Stimulated activated CD8-positive, alpha-beta memory T cell treated with anti-CD3 and anti-CD28 coated beads, Interleukin-12 subunit alpha, Interleukin-12 subunit beta, amount 100 ng/mL, for 24 hours (primary cell): ENCODE results near the gene MMP17.

Experiments used
- DNase-seq: peaks from one replicate; pipeline ENCODE4 v3.0.0-alpha.2; 2020; ENCODE audit errors: extremely low read depth

MMP17 gene

DNA sequence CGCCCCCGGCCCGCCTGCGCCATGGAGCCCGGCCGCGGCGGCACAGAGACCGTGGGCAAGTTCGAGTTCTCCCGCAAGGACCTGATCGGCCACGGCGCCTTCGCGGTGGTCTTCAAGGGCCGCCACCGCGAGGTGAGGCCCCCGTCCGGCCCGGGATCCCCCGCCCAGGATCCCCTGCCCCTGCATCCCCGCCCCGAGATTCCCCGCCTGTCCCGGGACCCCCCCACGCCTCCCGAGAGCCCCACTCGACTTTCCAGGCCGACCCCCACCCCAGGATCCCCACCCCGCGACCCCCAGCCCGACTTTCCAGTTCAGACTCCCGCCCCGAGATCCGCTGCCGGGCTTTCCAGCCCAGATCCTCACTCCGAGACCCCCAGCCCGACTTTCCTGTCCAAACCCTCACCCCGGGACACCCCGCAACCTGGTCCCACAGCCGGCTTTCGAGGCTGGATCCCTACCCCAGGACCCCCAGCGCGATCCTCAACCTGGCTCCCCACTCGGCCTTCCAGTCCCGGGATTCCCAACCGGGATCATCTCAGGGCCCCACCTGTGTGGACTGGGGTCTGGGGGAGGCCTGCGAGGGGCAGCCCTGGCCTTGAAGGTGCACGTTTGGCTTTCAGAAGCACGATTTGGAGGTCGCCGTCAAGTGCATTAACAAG lies 66.9 kb downstream of the MMP17 start:
- DNase-seq = no peak

DNA sequence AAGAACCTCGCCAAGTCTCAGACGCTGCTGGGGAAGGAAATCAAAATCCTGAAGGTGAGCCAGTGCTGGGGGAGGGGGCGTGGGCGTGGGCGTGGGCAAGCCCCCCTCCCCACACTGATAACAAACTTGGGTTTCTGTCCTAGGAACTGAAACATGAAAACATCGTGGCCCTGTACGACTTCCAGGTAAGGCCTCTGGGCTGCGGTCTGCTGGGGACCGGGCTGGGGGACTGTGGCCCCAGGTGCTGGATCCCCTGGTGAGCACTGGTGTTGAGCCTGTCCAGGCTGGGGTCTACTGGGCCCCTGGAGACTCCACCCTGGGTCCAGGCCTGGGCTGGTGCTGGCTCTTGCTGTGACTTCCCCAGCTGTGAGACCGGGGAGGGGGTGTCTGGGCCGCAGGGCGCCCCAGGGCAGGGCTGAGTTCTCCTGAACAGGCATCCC lies 67.5 kb downstream of the MMP17 start:
- no peak for DNase-seq

DNA sequence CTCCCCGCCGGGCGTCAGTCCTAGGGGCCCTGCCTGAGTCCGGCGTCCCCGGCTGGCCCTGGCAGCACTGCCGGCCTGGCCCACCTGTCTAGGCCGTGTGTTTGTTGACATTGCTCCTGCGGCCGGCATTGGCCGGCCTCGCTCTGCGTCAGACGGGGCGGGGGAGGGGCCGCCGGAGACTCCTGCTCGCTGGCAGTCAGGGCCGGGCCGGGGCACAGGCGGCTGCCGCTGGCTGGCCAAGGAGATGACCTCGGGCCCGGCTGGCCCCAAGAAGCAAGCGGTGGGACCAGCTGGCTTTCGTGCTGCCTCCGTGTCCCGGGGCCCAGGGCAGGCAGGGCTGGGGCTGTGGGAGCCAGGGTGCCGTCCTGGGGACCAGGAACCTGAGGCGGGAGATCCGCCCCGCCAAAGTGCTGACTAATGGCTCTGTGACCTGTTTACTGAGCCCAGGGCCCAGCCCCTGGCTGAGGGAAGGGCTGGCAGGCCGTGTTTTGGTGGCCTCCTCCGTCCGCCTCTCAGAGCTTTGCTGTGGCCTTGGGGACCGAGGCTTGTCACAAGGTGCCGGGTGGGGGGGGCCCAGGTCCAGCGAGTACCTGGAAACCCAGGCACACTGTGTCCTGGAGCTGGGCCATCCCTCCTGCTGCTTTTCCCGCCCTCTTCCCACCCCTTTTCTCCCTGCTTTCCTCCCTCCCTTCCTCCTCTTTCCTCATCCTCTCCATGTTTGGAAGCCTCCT lies 68.1 kb downstream of the MMP17 start:
- DNase-seq = peak; percentile 40

DNA sequence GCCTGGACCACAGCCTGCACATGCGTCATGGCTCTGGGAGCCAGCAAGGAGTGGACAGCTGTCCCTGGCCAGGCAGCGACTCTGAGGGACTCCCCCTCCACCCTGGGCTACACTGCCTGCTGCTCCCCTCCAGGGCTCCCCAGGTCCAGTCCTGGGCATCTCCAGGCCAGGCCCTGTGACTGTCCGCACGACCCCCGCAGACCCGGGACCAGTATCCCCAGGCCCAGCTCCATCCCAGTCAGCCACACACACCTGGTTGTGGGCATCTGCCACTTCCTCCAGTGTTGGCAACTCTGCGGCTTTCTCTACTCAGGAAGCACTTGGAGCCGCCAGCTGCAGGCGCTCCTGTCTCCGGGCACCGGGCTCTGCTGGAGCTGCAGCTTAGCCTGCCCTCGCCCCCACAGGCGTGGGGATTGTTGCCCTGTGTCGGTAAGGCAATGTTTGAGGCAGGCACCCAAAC lies 68.6 kb downstream of the MMP17 start:
- no peak for DNase-seq

DNA sequence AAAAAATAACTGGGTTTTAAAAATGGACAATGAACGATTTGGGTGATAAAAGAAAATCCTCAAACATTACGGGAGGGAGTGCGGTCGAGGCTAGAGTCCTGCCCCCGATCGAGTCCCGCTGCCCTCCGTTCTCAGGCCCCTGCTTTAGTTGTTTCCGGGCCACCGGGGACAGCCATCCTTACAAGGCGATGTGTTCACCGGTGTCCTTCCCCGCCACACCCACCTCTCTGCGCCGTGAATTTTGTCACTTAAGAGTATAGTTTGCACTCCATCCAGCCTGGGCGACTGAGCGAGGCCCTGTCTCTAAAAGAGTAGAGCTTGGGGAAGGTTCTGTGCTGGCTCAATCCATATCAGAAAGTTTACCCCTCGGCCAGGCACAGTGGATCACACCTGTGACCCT lies 69.1 kb downstream of the MMP17 start:
- no peak for DNase-seq

DNA sequence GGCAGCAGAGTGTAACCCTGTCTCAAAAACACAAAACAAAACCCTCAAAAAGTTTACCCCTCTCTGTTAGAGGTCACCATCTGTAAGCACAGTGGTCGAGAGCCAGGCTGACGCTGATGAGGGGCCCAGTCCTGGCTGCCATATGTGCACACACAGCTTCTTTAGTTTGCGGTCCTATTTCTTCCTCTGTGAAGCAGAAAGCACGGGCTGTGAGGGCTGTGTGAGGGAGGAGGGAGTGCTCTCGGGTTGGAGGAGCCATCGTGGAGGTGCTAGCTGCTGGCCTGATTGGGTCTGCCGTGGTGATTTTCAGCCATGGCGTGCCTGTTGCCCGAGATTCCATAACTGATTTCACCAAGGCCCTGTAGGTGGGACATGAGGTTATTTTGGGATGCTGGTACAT lies 69.7 kb downstream of the MMP17 start:
- no peak for DNase-seq

DNA sequence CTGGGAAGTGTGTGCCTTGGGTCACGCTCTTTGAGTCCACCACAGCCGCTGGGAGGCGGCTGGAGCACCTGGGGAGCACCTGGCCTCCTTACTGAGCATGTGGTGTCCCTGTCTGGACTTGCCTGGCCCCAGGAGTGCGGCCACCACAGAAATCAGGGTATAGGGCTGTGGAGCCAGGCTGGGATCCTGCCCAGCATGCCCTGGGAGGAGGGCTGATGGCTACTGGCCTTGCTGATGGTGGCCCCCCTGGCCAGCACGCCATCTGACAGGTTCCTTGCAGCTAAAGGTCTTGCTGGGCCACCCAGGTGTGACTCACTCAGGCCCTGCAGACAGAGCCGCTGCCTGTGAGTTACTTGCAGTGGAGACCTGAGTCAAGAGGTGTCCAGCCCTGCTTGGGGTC lies 72.2 kb downstream of the MMP17 start:
- DNase-seq = no peak
